HepG2 (cell line): ENCODE data around the gene DDAH2. TPM values are rescaled to one million over a fixed set of nuclear protein-coding genes. Genes with fewer than 3 reads are reported as not detected.

Experiments
- ARID4A ChIP-seq: sonication (generic); formaldehyde crosslinking; IDR thresholded peaks from 2 replicates; pipeline ENCODE4 v1.5.0; 2020; ENCODE audit warnings: mild to moderate bottlenecking, missing genetic modification reagents, borderline replicate concordance
- CCAR2 ChIP-seq: fragments of 200-400 bp; formaldehyde crosslinking; optimal IDR thresholded peaks from 2 replicates; pipeline ENCODE3; 2018; ENCODE audit warnings: low read depth, mild to moderate bottlenecking, low read length, moderate library complexity
- HNF4G ChIP-seq, 2 experiments: sonication (generic) in 1 of 2; formaldehyde crosslinking in 1 of 2; IDR thresholded peaks; 2 replicates each; pipeline versions ENCODE4 v1.4.0 to v1.6.1; 2011 to 2020; ENCODE audit warnings: borderline replicate concordance in 2 of 2, low read depth in 2 of 2, mild to moderate bottlenecking in 2 of 2, low read length in 1 of 2, missing genetic modification reagents in 1 of 2, moderate library complexity in 1 of 2
- ISX ChIP-seq: sonication (generic); formaldehyde crosslinking; conservative IDR thresholded peaks from 2 replicates; pipeline ENCODE4 v1.5.0; 2020; ENCODE audit warnings: missing genetic modification reagents
- MBNL3 ChIP-seq: fragments of 250-450 bp; sonication (Bioruptor Pico); conservative IDR thresholded peaks from 2 replicates; pipeline ENCODE4 v1.8.0; 2022; ENCODE audit warnings: mild to moderate bottlenecking, inconsistent platforms
- MED1 ChIP-seq: sonication (generic); formaldehyde crosslinking; IDR thresholded peaks from 2 replicates; pipeline ENCODE4 v1.4.0; 2020; ENCODE audit warnings: missing genetic modification reagents
- PAF1 ChIP-seq: IDR thresholded peaks from 2 replicates; pipeline ENCODE4 v1.6.1; 2016; ENCODE audit warnings: missing genetic modification reagents, missing compliant biosample characterization
- PITX1 ChIP-seq: sonication (generic); formaldehyde crosslinking; IDR thresholded peaks from 2 replicates; pipeline ENCODE4 v1.5.1; 2020; ENCODE audit warnings: mild to moderate bottlenecking, missing genetic modification reagents
- RFXANK ChIP-seq: IDR thresholded peaks from 2 replicates; pipeline ENCODE4 v1.6.1; 2016
- SIN3B ChIP-seq: fragments of 150-350 bp; IDR thresholded peaks from 2 replicates; pipeline ENCODE4 v1.6.1; 2014; ENCODE audit warnings: low read length
- SP1 ChIP-seq, 2 experiments: fragments of 450-650 bp in 1 of 2; sonication (generic) in 1 of 2; formaldehyde crosslinking in 1 of 2; IDR thresholded peaks; 2 replicates each; pipeline versions ENCODE4 v1.4.0 to v1.6.1; 2016 to 2020; ENCODE audit warnings: missing genetic modification reagents in 1 of 2
- STAT5B ChIP-seq: sonication (generic); formaldehyde crosslinking; IDR thresholded peaks from 2 replicates; pipeline ENCODE4 v1.4.0; 2020; ENCODE audit warnings: missing genetic modification reagents
- XRCC5 ChIP-seq: fragments of 200-400 bp; formaldehyde crosslinking; optimal IDR thresholded peaks from 2 replicates; pipeline ENCODE3; 2017; ENCODE audit warnings: mild to moderate bottlenecking, low read length
- ZMYM4 ChIP-seq: sonication (generic); formaldehyde crosslinking; IDR thresholded peaks from 2 replicates; pipeline ENCODE4 v1.8.1; 2023; ENCODE audit warnings: mild to moderate bottlenecking, missing genetic modification reagents
- ZNF207 ChIP-seq: fragments of 450-650 bp; IDR thresholded peaks from 2 replicates; pipeline ENCODE4 v1.6.1; 2016; ENCODE audit warnings: antibody characterized with exemption, borderline replicate concordance
- ZNF674 ChIP-seq: sonication (generic); formaldehyde crosslinking; IDR thresholded peaks from 2 replicates; pipeline ENCODE4 v1.5.0; 2020; ENCODE audit warnings: low read depth, mild to moderate bottlenecking, missing genetic modification reagents
- ZNF800 ChIP-seq: sonication (generic); formaldehyde crosslinking; IDR thresholded peaks from 2 replicates; pipeline ENCODE4 v1.4.0; 2020; ENCODE audit warnings: missing genetic modification reagents
- ZSCAN21 ChIP-seq: sonication (generic); formaldehyde crosslinking; IDR thresholded peaks from 2 replicates; pipeline ENCODE4 v1.8.0; 2022; ENCODE audit warnings: mild to moderate bottlenecking, missing genetic modification reagents, moderate library complexity, borderline replicate concordance
- polyA plus RNA-seq, 8 experiments: library from polyadenylated mRNA; depleted of rRNA in 3 of 8; stranded (reverse) in 7 of 8; unstranded in 1 of 8; fragments of >200 nt; fragmentation: Illumina TruSeq in 4 of 8; extraction: Trizol in 4 of 8; gene quantifications; 2 replicates each; pipeline versions ENCODE4 v1.2.1 to v1.2.3, GENCODE V29; 2011 to 2016; ENCODE audit warnings: low read depth in 4 of 8, missing spikeins in 1 of 8, mixed read lengths in 1 of 8; ENCODE audit not compliant: insufficient read depth in 1 of 8
- total RNA-seq, 5 experiments: library from RNA; depleted of rRNA; stranded (reverse); fragments of >200 nt; fragmentation: Illumina TruSeq; extraction: Trizol; gene quantifications; 2 replicates each; pipeline ENCODE4 v1.2.3, GENCODE V29; 2016; ENCODE audit warnings: low read depth in 1 of 5
- TF ChIP-seq, protein P1 (sequence below): IDR thresholded peaks from 2 replicates; pipeline ENCODE4 v1.6.1; 2018; ENCODE audit warnings: missing genetic modification reagents, mild to moderate bottlenecking, missing compliant biosample characterization

Gene DDAH2
- total and polyA plus RNA-seq, 2 of the 13 experiments (the other 11 are each of a cell fraction or from before 2014, with no cell fraction given) = 16.4 to 21.1 TPM

DNA sequence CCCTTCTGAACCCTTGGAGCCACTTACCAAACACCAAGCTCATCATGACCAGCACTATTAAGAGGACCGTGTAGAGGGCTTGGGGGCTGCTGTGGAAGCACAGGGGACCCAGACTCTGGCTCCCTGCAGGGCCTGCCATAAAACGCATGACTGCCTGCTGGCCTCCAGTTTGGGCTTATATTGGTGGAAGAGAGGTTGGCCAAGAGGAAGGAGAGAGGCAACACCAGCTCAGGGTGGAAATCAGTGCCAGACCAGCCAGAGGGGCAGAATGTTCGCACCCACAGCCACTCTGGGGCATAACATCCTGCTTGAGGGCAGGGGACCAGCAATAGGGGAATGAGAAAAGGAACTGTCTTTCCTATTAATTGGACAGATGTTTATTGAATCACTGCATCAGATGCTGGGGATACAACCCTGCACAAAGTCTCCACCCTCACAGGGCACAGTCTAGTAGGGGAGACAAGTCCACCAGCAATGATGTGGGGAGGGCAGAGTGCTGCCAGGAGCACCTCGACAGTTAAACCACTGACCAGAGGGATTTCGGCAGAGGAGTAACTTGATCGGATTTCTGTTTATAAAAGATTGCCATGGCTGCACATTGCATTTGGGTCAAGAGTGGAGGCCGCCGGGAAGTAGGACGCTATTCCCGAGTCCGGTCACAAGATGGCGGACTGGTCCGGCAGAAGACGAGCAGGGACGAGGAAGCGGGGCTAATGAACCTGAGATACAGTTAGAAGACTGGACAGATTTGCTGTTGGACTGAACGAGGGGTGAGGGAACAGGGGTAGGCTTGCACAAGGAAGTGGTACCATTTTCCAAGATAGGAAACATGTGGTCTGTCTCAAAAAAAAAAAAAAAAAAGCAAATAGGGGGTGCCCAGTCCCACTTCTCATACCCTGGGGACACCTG lies 48.6 kb downstream of the DDAH2 start, which contains the start of gene LY6G5C (continued):
- TF ChIP-seq ARID4A (CRISPR knock-in tag) (peak; percentile 43; the same call in 1 of the 2 replicates), ZNF674 (no peak), MED1 (CRISPR knock-in tag) (no peak), PAF1 (CRISPR knock-in tag) (no peak), ZSCAN21 (no peak), RFXANK (CRISPR knock-in tag) (no peak), ZNF207 (no peak), MBNL3 (CRISPR knock-in tag) (no peak), ZNF800 (CRISPR knock-in tag) (no peak), ZMYM4 (CRISPR knock-in tag) (no peak), PITX1 (0 out of 2 replicates have a peak, but pooled peaks have one; percentile 62), HNF4G (IDR thresholded peaks at IDR 0.05; ENCODE audit: borderline replicate concordance, low read depth, low read length) (no peak; the same call in 1 of the 2 replicates), HNF4G (CRISPR knock-in tag; IDR thresholded peaks at IDR 0.05; ENCODE audit: borderline replicate concordance, low read depth) (no peak), SIN3B (no peak), ISX (CRISPR knock-in tag) (no peak), XRCC5 (peak; percentile 34), SP1 (IDR thresholded peaks at IDR 0.05) (no peak), SP1 (CRISPR knock-in tag; IDR thresholded peaks at IDR 0.05) (no peak), STAT5B (no peak), CCAR2 (no peak)
- TF ChIP-seq, protein P1, sequence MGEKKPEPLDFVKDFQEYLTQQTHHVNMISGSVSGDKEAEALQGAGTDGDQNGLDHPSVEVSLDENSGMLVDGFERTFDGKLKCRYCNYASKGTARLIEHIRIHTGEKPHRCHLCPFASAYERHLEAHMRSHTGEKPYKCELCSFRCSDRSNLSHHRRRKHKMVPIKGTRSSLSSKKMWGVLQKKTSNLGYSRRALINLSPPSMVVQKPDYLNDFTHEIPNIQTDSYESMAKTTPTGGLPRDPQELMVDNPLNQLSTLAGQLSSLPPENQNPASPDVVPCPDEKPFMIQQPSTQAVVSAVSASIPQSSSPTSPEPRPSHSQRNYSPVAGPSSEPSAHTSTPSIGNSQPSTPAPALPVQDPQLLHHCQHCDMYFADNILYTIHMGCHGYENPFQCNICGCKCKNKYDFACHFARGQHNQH (CRISPR knock-in tag) = peak; percentile 67; the same call in 1 of the 2 replicates
